H1 (cell line): ENCODE data around the gene NEK9. TPM values are rescaled to one million over a fixed set of nuclear protein-coding genes. Genes with fewer than 3 reads are reported as not detected.

ENCODE experiments used
- polyA plus RNA-seq, 7 experiments: library from polyadenylated mRNA; depleted of rRNA in 3 of 7; stranded (reverse) in 5 of 7; unstranded in 2 of 7; fragments of >200 nt in 5 of 7; fragments of 200-250 nt in 2 of 7; gene quantifications; 1 replicate in 5 of 7; 2 replicates in 1 of 7; 4 replicates in 1 of 7; pipeline versions ENCODE4 v1.2.1 to v1.2.3, GENCODE V29; 2011 to 2013; ENCODE audit warnings: missing spikeins in 2 of 7, mixed read lengths in 2 of 7
- total RNA-seq: library from RNA; stranded (reverse); fragmentation: NEBNext Ultra II Directional; extraction: Animal tissue kit (Norgen Biotek cat#: 25700); gene quantifications from 2 replicates; pipeline ENCODE4 v1.2.1, GENCODE V29; 2021
- TF ChIP-seq, protein P1 (sequence below), 3 experiments: IDR thresholded peaks; 1 replicate in 2 of 3; 2 replicates in 1 of 3; pipeline versions ENCODE4 v1.5.1 to v1.6.1; 2011; ENCODE audit warnings: low read length in 3 of 3, mild to moderate bottlenecking in 3 of 3, inconsistent platforms in 2 of 3, low read depth in 1 of 3, moderate library complexity in 1 of 3; ENCODE audit not compliant: insufficient read depth in 1 of 3; ENCODE audit errors: control extremely low read depth in 1 of 3

NEK9 gene
- total and polyA plus RNA-seq, 2 of the 8 experiments (the other 6 are each of a cell fraction or from before 2014, with no cell fraction given) = 16.0 to 43.6 TPM

DNA sequence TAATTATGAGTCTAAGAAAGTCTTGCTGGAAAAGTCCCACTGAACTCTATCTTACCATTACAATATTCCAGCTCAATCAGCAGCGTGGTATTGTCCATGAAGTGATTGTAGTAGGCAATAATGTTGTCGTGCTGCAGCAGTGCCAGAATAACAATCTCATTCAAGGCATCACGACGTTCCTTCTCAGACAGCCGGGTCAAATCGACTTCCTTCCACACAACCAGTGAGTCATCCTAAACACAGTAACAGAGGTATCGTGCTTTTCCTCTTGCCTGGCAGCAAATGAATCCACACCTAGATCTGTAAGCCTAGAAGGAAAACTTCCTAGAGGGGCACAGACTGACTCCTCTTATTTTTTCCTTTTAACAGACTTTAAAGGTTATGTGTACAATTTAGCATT lies 2.9 kb downstream of the NEK9 start (continued):
- TF ChIP-seq, protein P1, sequence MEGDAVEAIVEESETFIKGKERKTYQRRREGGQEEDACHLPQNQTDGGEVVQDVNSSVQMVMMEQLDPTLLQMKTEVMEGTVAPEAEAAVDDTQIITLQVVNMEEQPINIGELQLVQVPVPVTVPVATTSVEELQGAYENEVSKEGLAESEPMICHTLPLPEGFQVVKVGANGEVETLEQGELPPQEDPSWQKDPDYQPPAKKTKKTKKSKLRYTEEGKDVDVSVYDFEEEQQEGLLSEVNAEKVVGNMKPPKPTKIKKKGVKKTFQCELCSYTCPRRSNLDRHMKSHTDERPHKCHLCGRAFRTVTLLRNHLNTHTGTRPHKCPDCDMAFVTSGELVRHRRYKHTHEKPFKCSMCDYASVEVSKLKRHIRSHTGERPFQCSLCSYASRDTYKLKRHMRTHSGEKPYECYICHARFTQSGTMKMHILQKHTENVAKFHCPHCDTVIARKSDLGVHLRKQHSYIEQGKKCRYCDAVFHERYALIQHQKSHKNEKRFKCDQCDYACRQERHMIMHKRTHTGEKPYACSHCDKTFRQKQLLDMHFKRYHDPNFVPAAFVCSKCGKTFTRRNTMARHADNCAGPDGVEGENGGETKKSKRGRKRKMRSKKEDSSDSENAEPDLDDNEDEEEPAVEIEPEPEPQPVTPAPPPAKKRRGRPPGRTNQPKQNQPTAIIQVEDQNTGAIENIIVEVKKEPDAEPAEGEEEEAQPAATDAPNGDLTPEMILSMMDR (IDR thresholded peaks at IDR 0.05; ENCODE audit: control extremely low read depth in 1 of 3, insufficient read depth in 1 of 3, low read depth in 1 of 3, low read length in 3 of 3) = no peak
